HG03280 (cell line): ENCODE results near the gene UCN2.

Source experiments
- ATAC-seq: cut with Tn5 transposase; IDR thresholded peaks from one replicate; pipeline ENCODE4 v1.9.1; 2021; ENCODE audit warnings: mild to moderate bottlenecking, moderate library complexity; ENCODE audit not compliant: unreplicated experiment

The UCN2 gene

GRCh38 chr3:48563382-48563918, at the start of gene UCN2:
TSS of gene UCN2 (minus strand) at chr3:48563781. CDS start at chr3:48563124, 657 bp downstream.
- ATAC-seq = no peak

GRCh38 chr3:48612309-48612708, 48.7 kb upstream of the UCN2 start:
- no peak for ATAC-seq

GRCh38 chr3:48609088-48610005, 45.8 kb upstream of the UCN2 start, which contains the start of gene UQCRC1:
TSS of gene UQCRC1 (minus strand) at chr3:48609646. CDS start at chr3:48609620, 26 bp downstream.
- peak; percentile 96 for ATAC-seq

GRCh38 chr3:48607519-48607918, 43.9 kb upstream of the UCN2 start:
- no peak for ATAC-seq

- ATAC-seq = no peak
These were observed 38.0 kb upstream of the UCN2 start for GRCh38 chr3:48601622-48601994.

GRCh38 chr3:48600711-48601621, 37.4 kb upstream of the UCN2 start:
- ATAC-seq = no peak

GRCh38 chr3:48599509-48600285, 36.1 kb upstream of the UCN2 start:
- ATAC-seq = no peak

- ATAC-seq = no peak
These were observed 35.5 kb upstream of the UCN2 start for GRCh38 chr3:48599077-48599501.

- ATAC-seq = no peak
These were observed 34.9 kb upstream of the UCN2 start for GRCh38 chr3:48598323-48599076.

GRCh38 chr3:48597408-48597800, 33.8 kb upstream of the UCN2 start:
- ATAC-seq = no peak

- no peak for ATAC-seq
These were observed 33.3 kb upstream of the UCN2 start for GRCh38 chr3:48596676-48597407.

- ATAC-seq = no peak
These were observed 32.6 kb upstream of the UCN2 start for GRCh38 chr3:48596157-48596556.

- no peak for ATAC-seq
These were observed 32.0 kb upstream of the UCN2 start for GRCh38 chr3:48595526-48596121.

- ATAC-seq = no peak
These were observed 31.5 kb upstream of the UCN2 start, which contains the start of gene COL7A1 for GRCh38 chr3:48595075-48595525. TSS of gene COL7A1 (minus strand) at chr3:48595329. CDS start at chr3:48595159, 170 bp downstream.

- ATAC-seq = no peak
These were observed 31.0 kb upstream of the UCN2 start for GRCh38 chr3:48594417-48595049.

- ATAC-seq = no peak
These were observed 29.8 kb upstream of the UCN2 start for GRCh38 chr3:48593337-48593736.

GRCh38 chr3:48592519-48593087, 29.0 kb upstream of the UCN2 start:
- no peak for ATAC-seq
